GM19397 (cell line): ENCODE results near the gene ADAM23.
"Not testable (repeated sequence)": the region's sequence is repeated elsewhere in the genome, so short reads cannot be mapped to it uniquely, and the experiment has no call there.

Experiments used
- ATAC-seq: cut with Tn5 transposase; IDR thresholded peaks from one replicate; pipeline ENCODE4 v1.9.1; 2021; ENCODE audit warnings: mild to moderate bottlenecking, moderate library complexity; ENCODE audit not compliant: unreplicated experiment

Gene ADAM23

GRCh38 chr2:206442833-206443734 is at the start of gene ADAM23:
Gene ADAM23, plus strand, starts transcription at chr2:206443532. Its CDS starts 335 bp downstream, at chr2:206443867.
- ATAC-seq, result peak; percentile 52

- ATAC-seq, result no peak
Measured at GRCh38 chr2:206396211-206396610, 47.1 kb upstream of the ADAM23 start.

DNA sequence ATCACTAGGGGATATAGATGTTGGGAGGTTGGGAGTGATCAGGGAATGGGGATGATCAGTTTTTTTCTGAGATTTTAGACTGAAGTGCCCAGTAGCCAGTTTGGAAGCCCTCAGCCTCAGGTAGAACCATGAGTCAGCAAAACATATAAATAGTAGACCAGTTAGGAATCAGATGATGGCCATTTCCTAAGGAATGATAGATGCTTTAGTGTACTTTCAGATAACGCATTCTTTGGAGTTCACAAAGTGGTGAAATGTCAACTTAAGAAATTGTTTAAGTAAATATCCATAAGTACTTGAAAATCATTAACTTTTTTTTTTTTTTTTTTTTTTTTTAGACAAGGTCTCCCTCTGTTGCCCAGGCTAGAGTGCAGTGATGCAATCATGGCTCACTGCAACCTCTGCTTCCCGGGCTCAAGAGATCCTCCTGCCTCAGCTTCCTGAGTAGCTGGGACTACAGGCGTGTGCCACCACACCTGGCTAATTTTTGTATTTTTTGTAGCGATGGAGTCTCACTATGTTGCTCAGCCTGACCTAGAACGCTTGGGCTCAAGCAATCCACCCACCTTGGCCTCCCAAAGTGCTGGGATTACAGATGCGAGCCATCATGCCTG is 40.3 kb upstream of the ADAM23 start:
- not testable (repeated sequence) for ATAC-seq

GRCh38 chr2:206408323-206409320 is 34.7 kb upstream of the ADAM23 start:
- no peak for ATAC-seq

DNA sequence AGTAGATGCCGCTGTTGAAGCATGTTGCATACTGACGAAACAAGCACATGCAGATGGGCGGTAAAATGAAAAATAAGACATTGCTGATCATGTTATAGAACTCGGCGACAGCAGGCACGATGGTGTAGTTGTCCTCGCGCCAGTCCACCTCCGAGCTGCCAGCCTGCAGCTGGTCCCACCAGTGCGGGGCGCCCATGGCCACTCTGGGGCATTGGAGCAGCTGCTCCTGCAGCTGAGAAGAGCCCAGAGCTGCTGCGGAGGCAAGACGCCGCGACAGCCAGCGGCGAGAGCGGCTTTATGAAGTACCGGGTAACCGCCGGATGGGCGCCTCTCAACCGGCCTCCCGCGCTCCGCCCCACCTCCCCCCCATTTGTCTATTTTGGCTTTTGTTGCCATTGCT is 32.6 kb upstream of the ADAM23 start:
- no peak for ATAC-seq

- no peak for ATAC-seq
Measured at GRCh38 chr2:206415618-206416243, 27.6 kb upstream of the ADAM23 start.

DNA sequence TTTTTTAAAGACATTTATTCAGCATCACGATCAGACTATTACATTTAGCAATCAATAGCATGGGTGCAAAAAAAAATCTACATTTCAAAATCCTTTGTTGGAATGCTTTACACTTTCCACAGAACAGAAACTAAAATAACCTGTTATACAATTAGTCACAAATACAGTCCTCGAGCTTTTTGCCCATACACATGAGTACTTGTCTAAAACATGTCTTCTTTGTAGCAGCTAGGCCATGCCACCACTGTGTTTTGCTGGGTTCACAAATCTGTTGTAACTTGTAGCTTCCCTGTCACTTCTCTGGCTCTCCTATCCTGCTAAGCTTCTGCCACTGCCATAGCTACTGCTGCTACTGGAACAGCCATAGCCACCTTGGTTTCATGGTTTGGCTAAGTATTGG is 24.4 kb upstream of the ADAM23 start:
- ATAC-seq, result no peak

DNA sequence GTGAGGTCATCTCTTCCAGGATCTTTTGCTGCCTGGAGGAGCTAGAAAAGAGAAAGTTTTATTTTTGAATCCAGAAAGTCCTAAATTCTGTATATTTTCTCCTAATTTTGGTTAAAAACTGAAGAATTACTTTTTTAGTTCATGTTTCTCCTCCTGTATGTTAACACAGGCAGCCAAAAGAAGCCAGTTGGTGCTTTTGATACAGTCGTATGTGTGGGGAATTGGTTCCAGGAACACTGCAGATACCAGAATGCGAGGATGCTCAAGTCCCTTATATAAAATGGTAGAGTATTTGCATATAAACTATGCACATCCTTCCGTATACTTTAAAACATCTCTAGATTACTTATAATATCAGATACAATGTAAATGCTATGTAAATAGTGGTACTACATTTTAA is 22.6 kb upstream of the ADAM23 start:
- no peak for ATAC-seq

GRCh38 chr2:206422493-206422892 is 20.8 kb upstream of the ADAM23 start:
- ATAC-seq, result no peak

GRCh38 chr2:206423147-206423546 is 20.2 kb upstream of the ADAM23 start:
- ATAC-seq, result no peak

DNA sequence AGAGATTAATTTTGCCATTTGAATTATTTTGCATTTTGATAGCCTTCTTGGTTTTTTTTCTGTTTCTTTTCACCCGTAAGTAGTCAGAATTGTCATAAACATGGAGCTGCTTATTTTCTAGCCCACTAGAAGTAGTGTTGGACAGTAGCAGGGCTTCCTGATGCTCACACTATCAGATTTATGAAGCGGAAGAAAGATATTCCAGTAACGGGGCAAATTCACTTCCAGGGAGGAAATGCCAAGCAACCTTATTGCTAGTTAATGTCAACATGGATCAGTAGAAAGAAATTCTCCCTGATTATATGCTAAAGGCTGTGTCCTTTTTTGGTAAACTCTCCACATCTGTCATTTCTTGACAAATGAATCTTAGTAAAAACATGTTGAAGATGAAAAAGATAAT is 19.2 kb upstream of the ADAM23 start:
- no peak for ATAC-seq

DNA sequence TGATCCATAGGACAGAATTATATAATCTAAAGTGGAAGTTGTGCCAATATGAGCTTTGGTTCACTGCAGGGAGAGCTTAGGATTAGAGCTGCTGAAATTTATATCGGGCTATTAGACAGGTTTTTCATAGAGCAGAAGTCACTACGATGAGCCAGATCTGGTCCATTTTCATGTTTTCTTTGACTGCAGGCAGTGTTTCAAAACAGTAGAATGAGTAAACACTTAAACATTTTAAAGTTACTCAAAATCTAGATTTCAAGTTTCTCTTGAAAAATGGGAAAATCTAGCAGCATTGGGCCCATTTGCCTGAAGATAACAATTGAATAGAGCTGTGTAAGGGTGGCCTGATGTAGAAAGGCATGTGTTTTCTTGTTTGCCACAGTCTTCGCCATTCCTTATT is 14.5 kb upstream of the ADAM23 start:
- no peak for ATAC-seq

- no peak for ATAC-seq
Measured at GRCh38 chr2:206430452-206430851, 12.9 kb upstream of the ADAM23 start.

- ATAC-seq, result no peak
Measured at GRCh38 chr2:206431439-206431838, 11.9 kb upstream of the ADAM23 start.

- no peak for ATAC-seq
Measured at GRCh38 chr2:206432193-206433082, 10.9 kb upstream of the ADAM23 start.

DNA sequence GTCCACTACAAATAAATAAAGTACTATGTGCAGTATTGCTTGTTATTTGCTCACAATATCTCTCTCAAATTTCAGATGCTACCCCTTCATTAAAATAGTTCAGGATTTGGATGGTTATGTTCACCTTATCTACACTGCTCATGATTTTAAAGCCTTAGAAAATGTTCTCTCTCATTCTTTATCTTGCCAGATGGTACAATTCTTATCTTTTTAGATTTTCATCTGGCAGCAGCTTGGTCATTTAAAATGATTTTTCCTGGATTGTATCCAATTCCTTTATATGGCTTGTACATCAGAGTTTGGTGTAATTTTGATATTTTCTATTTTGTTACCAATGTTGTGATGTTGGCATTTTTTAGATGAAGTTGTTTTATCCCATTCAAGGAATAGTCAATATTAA is 10.1 kb upstream of the ADAM23 start:
- no peak for ATAC-seq

DNA sequence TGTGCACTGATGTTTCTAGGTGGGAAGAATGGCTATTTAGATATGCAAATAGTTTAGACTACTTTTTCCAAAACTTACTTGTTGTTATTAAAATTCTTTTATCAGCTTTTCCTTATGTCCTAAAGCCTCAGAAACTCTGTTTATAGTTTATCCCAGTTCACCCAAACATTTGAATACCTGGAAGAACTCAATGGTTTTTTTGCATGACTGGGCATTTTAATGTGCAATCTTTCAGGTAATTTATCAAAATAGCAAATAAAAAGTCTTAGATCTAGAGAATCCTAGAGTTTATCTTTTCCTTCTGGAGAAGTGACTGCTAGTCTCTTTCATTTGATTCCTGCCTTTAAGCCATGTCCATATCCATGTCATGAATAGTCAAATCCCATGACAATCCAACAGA is 9.6 kb upstream of the ADAM23 start:
- ATAC-seq, result no peak

- no peak for ATAC-seq
Measured at GRCh38 chr2:206435742-206436141, 7.6 kb upstream of the ADAM23 start.

DNA sequence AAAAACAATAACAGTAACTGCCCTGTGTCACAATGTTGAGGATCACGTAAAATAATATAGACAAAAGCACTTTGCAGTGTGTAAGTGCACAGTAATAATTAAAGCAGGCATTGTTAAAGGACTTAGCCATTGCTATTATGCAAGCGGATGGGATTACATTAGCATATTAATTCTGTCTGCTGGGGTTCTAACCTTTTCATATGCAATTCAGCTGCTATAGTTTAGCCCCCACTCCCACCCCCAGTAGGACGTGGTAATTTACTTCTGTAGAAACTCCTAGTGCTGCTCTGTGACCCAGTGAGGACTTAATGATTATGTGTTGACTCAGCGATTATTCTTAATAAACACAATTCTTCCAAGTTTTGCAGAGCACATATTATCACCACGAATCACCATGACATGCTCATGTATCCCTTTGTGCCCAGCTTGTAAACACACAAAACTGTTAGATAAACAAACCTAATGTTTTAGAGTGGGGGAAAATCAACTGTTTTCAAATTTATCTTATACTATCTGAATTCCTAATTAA is 5.1 kb upstream of the ADAM23 start:
- no peak for ATAC-seq

GRCh38 chr2:206442474-206442832 is 879 bp upstream of the ADAM23 start:
- no peak for ATAC-seq
